Ishikawa (cell line): ENCODE results near the gene MTOR.

ENCODE experiments used
- CEBPB ChIP-seq: IDR thresholded peaks from 2 replicates; pipeline ENCODE4 v1.6.1; 2012
- CREB1 ChIP-seq: IDR thresholded peaks from 2 replicates; pipeline ENCODE4 v1.6.1; 2012; ENCODE audit warnings: low read depth
- EGR1 ChIP-seq: IDR thresholded peaks from 2 replicates; pipeline ENCODE4 v1.6.1; 2012
- EP300 ChIP-seq: IDR thresholded peaks from 2 replicates; pipeline ENCODE4 v1.6.1; 2012; ENCODE audit warnings: borderline replicate concordance
- FOXM1 ChIP-seq: IDR thresholded peaks from 2 replicates; pipeline ENCODE4 v1.6.1; 2012; ENCODE audit warnings: low read depth, borderline replicate concordance
- NFIC ChIP-seq: IDR thresholded peaks from 2 replicates; pipeline ENCODE4 v1.6.1; 2012
- RAD21 ChIP-seq: IDR thresholded peaks from 2 replicates; pipeline ENCODE4 v1.6.1; 2012; ENCODE audit warnings: low read depth
- TAF1 ChIP-seq: IDR thresholded peaks from 2 replicates; pipeline ENCODE4 v1.6.1; 2012; ENCODE audit warnings: low read depth, mild to moderate bottlenecking
- TCF12 ChIP-seq: IDR thresholded peaks from 2 replicates; pipeline ENCODE4 v1.6.1; 2012; ENCODE audit warnings: low read depth
- TEAD4 ChIP-seq: IDR thresholded peaks from 2 replicates; pipeline ENCODE4 v1.6.1; 2012
- YY1 ChIP-seq: IDR thresholded peaks from 2 replicates; pipeline ENCODE4 v1.6.1; 2012; ENCODE audit warnings: low read depth
- ZBTB7A ChIP-seq: IDR thresholded peaks from 2 replicates; pipeline ENCODE4 v1.6.1; 2012; ENCODE audit warnings: low read depth
- TF ChIP-seq, protein P1 (sequence below): IDR thresholded peaks from 2 replicates; pipeline ENCODE4 v1.6.1; 2012; ENCODE audit warnings: low read depth, mild to moderate bottlenecking
- TF ChIP-seq, protein P2 (sequence below): IDR thresholded peaks from 2 replicates; pipeline ENCODE4 v1.6.1; 2012
- TF ChIP-seq, protein P3 (sequence below): IDR thresholded peaks from 2 replicates; pipeline ENCODE4 v1.6.1; 2012

The MTOR gene

DNA sequence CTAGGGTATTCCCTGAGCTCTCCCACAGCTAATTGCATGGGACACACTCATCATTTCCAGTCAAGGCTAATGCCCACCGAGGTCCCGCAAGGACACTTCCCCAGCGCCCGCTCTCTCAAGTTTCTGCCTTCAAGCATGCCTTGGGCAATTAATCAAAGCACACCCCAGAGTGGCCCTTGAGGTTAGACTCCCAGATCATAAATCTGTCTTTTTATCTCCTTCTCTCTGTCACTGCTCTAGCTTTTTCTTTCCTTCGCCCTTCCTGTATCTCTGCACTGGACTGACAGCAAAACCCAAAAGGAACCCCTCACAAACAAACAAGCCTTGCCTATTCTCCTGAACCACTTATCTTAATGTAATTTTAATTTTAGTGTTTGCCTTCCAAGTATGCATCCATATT, 154.8 kb downstream of the MTOR start:
- TF ChIP-seq TAF1: no peak
- no peak for TF ChIP-seq EGR1
- TF ChIP-seq CEBPB: no peak
- no peak for TF ChIP-seq TEAD4
- TF ChIP-seq, protein P1, sequence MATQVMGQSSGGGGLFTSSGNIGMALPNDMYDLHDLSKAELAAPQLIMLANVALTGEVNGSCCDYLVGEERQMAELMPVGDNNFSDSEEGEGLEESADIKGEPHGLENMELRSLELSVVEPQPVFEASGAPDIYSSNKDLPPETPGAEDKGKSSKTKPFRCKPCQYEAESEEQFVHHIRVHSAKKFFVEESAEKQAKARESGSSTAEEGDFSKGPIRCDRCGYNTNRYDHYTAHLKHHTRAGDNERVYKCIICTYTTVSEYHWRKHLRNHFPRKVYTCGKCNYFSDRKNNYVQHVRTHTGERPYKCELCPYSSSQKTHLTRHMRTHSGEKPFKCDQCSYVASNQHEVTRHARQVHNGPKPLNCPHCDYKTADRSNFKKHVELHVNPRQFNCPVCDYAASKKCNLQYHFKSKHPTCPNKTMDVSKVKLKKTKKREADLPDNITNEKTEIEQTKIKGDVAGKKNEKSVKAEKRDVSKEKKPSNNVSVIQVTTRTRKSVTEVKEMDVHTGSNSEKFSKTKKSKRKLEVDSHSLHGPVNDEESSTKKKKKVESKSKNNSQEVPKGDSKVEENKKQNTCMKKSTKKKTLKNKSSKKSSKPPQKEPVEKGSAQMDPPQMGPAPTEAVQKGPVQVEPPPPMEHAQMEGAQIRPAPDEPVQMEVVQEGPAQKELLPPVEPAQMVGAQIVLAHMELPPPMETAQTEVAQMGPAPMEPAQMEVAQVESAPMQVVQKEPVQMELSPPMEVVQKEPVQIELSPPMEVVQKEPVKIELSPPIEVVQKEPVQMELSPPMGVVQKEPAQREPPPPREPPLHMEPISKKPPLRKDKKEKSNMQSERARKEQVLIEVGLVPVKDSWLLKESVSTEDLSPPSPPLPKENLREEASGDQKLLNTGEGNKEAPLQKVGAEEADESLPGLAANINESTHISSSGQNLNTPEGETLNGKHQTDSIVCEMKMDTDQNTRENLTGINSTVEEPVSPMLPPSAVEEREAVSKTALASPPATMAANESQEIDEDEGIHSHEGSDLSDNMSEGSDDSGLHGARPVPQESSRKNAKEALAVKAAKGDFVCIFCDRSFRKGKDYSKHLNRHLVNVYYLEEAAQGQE: no peak
- TF ChIP-seq, protein P2, sequence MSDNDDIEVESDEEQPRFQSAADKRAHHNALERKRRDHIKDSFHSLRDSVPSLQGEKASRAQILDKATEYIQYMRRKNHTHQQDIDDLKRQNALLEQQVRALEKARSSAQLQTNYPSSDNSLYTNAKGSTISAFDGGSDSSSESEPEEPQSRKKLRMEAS: no peak
- no peak for TF ChIP-seq RAD21
- no peak for TF ChIP-seq TCF12
- no peak for TF ChIP-seq YY1
- no peak for TF ChIP-seq NFIC
- no peak for TF ChIP-seq EP300

GRCh38 chr1:11105586-11105985, 156.8 kb downstream of the MTOR start:
- TF ChIP-seq TCF12: no peak
- TF ChIP-seq FOXM1: no peak
- no peak for TF ChIP-seq YY1
- TF ChIP-seq CREB1: no peak
- TF ChIP-seq TAF1: no peak
- TF ChIP-seq, protein P1: no peak
- no peak for TF ChIP-seq CEBPB
- TF ChIP-seq, protein P2: no peak
- no peak for TF ChIP-seq ZBTB7A
- TF ChIP-seq NFIC: no peak
- TF ChIP-seq EP300: no peak
- TF ChIP-seq EGR1: no peak
- TF ChIP-seq, protein P3, sequence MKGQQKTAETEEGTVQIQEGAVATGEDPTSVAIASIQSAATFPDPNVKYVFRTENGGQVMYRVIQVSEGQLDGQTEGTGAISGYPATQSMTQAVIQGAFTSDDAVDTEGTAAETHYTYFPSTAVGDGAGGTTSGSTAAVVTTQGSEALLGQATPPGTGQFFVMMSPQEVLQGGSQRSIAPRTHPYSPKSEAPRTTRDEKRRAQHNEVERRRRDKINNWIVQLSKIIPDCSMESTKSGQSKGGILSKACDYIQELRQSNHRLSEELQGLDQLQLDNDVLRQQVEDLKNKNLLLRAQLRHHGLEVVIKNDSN: no peak
- no peak for TF ChIP-seq TEAD4
- TF ChIP-seq RAD21: no peak

- TF ChIP-seq, protein P2: no peak
These were observed 161.0 kb downstream of the MTOR start for GRCh38 chr1:11101347-11101746.

- TF ChIP-seq FOXM1 (no peak), CEBPB (no peak), ZBTB7A (no peak), EGR1 (no peak), YY1 (no peak)
These were observed 162.2 kb downstream of the MTOR start for GRCh38 chr1:11100149-11100493.

DNA sequence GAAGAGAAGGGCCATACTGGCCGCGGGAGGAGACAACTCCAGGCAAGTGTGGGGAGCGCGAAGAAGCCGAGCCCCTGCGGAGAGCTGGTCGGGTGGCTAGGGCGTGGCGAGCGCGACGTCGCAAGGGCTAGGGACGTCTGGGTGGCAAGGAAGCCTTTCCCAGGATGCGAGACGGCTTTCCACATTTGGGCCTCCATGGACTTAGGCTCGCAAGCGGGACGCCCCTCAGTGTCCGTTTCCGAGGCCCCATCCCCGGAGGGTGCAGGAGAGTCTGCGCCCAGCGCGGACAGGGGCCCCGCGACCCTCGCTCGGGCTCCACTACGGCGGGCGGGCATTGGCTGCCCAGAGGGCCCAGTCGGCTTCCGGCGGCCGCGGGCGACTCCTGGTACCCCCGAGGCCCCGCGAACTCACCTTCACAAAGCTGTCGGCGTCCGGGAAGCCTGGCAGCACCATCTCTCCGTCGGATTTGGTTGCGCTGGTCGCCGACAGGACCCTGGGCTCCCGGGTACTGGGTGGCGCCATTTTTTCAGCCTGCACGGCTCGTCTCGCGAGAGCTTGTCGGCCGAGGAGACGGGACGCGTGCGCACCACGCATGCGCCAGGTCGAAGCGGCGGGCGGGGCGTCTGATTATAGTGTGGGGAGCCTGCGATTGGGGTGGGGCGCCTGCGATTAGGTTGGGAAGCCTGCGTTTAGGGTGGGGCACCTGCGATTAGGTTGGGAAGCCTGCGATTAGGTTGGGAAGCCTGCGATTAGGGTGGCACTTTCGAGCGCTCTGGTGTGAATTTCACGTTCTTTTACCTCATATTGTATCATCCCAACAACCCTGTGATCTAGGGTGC, 162.8 kb downstream of the MTOR start, which contains the start of gene EXOSC10:
TSS of gene EXOSC10 (minus strand) at position 560 of the 839 bp plus-strand sequence. CDS start at position 522, 38 bp downstream.
- TF ChIP-seq ZBTB7A (peak; percentile 78; the same call in 1 of the 2 replicates), EGR1 (no peak), CEBPB (no peak), TAF1 (peak; percentile 98), YY1 (peak; percentile 95)
- TF ChIP-seq, protein P1: peak; percentile 19; the same call in 1 of the 2 replicates
- TF ChIP-seq, protein P2: peak; percentile 54
